DMS153 treated with DMSO at 0.1 percent for 48 hours (cell line): ENCODE results near the gene SAMD7.
A peak's percentile ranks its signal among the peaks of the same experiment; 100 is the strongest.

ENCODE experiments used
- DNase-seq: peaks from one replicate; lab custom pipeline; 2025; ENCODE audit not compliant: unreplicated experiment; lab: John Stamatoyannopoulos, UW

SAMD7 gene, protein sequence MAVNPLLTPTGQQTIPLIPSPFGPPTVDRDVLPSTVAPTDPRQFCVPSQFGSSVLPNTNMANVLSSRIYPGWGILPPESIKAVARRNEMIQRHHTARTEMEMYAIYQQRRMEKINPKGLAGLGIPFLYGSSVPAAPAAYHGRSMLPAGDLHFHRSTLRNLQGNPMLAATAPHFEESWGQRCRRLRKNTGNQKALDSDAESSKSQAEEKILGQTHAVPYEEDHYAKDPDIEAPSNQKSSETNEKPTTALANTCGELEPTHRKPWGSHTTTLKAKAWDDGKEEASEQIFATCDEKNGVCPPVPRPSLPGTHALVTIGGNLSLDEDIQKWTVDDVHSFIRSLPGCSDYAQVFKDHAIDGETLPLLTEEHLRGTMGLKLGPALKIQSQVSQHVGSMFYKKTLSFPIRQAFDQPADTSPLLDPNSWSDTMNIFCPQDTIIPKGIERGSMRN

DNA sequence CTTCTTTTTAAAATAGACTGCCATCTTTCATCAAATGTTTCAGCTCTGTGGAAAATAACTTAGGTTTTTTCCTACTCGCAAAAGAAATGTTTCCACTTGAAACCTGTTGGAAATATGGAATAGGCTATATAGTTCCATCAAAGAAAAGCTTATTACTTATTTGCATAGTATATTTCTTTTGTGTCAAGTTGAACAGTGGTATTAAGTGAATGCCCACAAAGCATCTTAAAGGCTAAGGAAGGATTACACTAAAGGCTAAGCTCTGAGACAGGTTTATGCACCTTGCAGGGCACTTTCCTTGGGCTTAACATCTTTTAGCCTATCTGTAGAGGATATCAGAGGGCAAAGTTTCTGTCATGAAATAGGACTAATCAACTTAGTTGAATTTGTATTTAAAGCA, at the start of gene SAMD7:
Gene SAMD7 (plus strand): TSS at position 301 of the 400 bp plus-strand sequence. CDS start 7,927 bp downstream, outside the sequence.
- no peak for DNase-seq

DNA sequence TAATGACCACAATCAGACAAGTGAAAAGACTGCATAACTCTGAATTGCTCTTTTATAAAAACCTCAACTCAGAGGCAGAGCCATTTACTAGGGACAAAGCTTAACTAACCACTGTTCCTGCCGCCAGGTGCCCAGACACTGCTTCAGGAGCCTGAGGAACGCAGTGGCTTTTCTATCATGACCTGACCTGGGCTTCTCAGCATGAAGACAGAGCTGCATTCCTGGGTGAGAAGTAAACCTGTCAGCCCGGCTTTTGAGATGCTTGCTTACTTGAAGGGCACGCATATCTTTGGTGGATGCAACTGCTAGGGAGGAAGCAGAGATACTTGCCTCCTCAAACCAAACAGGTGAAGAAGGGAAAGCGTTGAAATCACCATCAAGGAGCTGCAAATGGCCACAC, 49.5 kb upstream of the SAMD7 start:
- DNase-seq: no peak

DNA sequence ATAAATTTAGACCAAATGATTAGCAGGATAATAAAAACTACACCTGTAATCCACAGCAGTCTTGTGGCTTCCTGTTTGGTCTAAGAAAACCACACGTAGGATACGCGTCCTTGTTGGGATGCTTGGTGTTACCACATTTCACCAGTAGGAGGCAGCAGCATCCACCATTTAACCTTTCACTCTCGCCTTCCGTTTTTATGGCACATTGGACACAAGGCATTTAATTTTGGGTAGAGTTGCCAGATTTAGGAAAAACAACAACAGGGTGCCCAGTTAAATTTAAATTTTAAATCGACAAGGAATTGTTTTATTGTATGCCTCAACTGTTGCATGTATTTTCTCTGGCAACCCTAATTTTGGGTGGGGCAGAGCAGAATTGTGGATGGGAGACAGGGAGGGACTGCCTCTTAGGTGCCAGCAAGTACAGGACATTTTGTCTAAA, 47.9 kb upstream of the SAMD7 start:
- peak; percentile 57 for DNase-seq

DNA sequence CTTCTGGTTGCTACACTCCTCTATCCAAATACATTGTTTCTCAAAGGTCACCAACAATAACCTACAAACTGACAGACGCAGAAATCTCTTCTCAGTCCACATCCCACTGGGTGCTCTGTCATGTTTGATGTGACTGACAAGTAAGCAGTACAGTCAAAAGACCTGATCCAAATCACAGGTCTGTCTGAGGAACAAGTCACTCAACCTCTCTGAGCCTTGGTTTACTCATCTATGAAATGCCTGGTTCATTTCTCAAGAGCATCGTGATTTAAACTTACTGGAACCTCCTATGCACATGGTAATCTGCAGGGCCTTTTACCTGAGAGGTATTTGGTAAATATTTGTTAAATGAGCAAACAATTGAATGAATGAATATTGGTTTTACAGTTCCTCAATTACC, 47.1 kb upstream of the SAMD7 start:
- no peak for DNase-seq

DNA sequence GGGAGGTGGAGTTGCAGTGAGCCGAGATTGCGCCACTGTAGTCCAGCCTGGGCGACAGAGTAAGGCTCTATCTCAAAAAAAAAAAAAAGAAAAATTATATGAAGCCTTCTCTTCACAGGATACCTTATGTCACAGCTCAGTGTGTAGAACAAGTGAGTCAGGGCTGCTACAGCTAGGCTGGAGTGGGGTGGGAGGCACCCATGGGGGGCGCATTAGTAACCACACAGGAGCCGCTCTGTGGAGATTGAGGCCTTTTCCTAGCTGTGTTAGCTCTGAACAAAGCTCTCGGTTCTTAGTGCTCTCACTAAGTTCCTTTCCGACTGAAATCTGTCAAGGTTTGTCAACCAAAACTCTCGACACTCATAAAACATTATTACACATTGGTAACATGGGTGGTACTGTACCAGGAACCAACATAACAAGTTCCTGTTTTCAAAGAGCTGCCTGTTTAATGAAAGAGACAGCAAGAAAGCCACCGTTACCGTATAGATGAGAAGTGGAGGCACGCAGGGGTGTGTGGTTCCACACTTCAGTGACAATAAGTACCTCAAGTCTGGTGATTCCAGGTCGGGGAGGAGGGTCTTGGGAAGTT, 46.1 kb upstream of the SAMD7 start:
- DNase-seq: no peak

DNA sequence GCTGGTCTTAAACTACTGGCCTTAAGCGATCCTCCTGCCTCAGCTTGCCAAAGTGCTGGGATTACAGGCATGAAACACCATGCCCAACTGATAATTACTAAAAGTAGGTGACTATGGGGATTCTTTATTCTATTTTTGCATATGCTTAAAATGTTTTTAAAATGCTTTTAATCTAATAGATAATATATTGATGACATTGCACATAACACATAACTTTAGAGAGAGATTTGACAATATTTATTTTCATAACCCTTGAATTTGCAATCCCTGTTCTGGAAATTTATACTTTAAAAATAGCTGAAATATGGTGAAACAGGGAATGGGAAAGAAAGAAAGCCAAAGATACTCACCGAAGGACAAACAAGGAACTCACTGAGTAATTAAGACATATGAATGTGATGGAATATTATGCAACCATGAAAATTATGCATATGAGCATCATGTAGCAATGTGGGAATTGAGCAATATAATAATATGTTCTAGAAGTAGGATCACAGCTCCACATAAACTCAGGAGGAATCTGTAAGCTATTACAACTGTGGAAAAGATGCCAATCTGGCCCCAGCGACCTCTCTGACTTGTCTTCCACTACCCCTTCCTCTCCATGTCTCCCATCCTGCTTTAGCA, 43.7 kb upstream of the SAMD7 start:
- DNase-seq: no peak

DNA sequence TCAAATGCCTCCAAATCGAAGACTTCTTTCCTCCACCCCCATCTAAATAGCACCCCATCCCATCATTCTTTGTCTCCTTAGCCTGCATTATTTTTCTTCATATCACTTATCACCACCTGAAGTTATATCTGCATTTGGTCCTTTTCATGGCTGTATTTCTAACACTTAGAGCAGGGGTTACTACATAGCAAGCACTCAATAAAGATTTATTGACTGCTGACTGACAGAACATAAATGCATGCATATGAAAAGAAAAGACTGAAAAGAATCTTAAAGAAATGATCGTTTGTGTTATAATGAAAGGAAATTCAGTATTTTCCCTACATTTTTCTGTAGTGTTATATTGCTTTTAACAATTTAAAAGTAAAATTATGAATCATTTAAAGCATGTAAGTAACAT, 43.0 kb upstream of the SAMD7 start:
- no peak for DNase-seq

DNA sequence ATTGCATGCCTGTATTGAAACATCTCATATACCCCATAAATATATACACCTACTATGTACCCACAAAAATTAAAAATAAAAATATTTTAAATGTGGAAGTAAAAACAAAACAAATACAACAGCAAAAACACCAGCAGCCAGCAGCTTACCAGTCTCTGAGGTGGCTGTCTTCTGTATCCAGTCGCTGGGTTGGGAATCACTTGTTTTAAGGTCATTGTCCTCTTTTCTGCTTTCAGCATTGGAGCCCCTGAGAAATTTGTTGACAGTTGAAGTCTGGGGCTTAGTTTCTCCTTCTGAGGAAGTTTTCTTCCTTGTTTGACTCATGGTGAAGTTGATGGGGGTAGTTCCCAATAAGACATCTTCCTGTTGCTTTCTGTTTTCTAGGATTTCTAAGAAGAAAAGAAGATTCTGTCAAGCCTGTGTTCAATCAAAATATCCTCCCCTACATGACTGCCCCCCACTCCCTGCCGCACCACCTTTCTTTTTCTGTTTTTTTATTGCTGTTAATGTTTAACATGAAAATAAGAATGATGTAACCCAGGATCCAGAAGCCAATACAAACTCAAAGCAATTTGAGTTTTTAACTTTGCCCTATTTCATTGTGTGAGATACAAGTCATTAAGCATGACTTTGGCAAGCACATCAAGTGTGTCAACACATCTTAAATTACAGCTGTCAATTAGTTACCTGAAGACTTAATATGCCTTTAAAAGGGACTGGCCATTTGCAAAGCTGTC, 41.7 kb upstream of the SAMD7 start, which contains the start of gene LRRC31:
Gene LRRC31 (minus strand): TSS at position 452 of the 737 bp plus-strand sequence. CDS start 128 bp downstream, at position 324.
- no peak for DNase-seq

DNA sequence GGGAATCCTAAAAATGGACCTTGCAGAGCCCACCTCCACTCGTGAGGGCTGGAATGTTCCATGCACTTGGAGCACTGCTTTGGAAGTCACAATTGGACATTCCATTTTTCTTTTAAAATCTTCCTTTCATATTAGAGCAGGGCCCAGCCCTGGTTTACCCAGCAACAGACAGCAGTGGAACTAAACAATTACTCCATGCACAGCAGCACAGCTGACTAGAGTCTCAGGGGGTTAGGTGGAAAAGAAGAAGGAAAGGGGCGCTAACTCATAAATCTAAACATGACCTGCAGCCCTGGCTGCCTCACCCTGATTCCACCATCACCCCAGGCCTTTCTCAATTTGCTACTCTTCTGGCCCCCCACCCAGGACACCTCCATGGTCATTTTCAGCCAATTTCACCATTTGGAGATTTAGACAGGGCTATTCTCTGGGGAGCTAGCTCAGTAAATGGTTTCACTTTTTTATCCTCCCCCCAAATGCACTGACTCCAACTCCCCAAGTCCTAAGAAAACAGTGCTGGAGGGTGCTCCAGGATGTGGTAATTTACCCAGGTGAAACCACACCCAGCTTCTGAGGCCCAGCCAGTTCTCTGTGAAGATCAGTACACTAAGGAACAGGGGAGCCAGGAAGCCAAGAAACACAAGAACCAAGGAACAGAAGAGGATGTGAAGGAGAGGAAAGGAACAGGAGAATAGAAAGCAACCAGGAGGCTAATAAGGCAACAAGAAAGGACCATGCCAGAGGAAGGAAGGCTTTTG, 40.1 kb upstream of the SAMD7 start:
- DNase-seq: no peak

DNA sequence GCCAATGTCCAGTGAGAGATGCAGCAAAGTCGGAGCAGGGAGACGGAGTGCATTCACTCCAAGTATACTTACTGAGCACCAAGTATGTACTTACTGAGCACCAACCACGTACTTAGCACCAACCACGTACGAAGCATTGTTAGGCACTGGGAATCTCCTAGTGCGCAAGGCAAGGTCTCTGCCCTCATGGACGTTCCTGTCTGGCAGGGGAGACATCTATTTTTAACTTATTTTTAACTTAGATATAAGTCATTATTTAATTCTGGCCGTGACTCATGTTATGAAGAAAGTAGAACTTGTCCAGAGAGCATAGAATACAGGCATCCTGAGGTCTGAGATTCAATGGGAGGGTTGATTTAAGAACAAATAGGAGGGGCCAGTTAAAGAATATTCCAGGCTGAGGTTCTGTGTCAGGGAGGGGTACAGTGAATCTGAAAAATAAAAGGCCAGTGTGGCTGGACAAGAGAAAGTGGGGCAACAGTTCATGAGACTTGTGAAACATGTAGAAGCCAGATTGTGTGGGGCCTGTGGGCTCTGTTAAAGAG, 32.3 kb upstream of the SAMD7 start:
- no peak for DNase-seq

DNA sequence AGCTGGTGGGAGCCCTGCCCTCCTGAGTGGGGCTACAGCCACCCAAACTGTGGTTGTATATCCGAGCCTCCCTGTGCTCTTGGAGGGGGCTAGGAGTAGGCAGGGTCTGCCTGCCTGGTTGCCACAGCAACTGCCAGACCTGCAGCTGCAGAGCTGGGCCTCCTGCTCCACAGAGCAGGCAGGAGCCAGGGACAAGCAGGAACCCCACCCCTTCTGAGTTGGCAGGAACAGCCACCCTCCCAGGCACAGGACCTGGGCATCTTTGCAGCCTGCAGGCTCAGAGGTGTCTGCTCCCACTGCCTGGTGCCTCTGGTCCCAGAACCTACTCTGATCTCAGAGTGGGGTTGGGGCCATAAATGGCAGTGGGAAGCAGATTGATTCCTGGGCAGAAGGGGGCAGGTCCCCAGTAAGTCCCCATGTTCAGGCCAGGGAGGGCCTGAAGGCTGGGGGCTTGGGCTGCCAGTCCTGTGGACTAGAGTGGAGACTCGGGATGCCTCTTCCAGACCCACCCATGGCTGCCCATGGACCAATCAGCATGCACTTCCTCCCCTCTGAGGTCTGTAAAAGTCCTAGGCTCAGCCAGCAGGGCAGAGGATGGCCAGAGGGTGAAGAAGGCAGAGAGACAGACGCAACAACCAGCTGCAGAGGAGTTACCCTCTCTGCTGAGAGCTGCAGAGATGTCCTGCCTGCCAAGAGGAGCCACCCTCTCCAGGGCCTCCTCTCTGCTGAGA, 31.4 kb upstream of the SAMD7 start:
- DNase-seq: no peak

DNA sequence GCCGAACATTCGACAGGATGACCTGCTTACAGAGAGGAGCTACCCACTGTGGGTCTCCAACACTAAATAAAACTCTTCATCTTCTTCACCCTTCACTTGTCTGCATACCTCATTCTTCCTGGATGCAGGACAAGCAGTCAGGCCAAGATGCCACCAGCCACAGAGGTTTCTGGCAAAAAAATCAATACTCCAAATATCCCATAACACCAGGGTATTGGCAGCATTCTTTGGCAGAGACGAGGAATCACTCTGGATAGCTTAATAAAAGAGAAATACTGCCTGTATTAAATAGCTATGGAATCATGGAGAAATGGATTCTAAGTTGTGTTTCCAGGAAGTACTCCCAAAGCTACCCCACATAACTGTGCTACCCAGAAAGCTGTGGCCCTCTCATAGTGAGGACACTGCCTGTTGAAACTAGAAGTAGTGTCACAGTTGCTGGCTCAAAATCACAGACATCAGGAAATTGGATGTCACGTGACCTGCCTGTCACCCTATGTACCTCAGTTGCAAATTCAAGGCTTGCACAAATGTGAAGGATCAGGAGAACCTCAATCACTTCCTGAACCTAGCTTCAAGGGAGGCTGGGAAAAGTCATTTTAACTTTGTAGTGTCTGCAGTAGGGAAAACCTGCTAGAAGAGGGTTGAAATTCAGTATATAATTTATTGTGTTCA, 30.7 kb upstream of the SAMD7 start:
- no peak for DNase-seq

DNA sequence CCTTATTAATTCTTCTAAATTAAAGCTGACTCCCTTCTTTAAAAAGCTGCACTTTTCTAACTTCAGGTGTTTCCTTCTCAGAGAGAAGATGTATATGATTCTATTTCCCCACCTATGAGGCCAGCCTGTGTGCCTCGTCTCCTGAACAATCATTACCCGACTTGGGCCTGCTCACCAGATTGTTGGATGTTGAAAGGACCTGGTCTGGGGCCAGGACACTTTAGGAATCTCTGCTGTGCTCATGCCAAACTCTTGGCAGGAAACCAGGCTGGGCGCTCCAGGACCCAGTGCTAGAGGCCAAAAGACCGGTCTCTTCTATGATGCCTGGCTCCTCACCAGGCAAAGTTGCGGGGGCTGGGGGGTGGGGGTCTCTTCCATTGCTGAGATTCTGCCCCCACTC, 24.7 kb upstream of the SAMD7 start:
- DNase-seq: no peak

DNA sequence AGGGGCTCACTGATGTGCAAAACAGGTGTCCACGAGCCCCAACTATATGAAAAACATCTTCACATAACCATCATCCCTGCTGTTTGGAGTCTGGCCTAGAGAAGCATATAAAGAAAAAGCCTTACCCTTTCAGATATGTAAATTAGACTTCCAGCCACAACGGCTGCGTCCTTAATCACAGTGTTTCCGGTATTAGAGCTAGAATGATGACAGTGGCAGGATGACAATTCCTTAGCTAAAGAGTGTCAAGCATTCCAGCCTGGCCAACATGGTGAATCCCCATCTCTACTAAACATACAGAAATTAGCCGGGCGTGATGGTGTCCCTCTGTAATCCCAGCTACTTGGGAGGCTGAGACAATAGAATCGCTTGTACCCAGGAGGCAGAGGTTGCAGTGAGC, 19.5 kb upstream of the SAMD7 start:
- DNase-seq: no peak

DNA sequence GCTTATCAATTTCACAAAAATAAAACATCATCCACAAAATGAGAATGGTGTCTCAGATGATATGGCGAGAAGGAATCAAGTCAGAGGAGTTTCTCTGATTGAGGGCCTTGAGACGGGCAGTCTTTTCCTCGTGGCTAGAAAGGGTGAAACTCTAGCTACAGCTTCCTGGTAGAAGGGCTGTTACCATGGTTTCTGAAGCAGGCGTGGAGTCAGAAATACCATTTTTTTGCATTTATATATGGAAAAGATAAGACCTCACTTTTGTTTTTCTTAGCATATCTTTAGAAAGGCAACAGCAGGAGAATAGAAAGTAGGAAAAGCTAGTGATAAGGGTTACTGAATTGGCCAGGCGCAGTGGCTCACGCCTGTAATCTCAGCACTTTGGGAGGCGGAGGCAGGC, 17.3 kb upstream of the SAMD7 start:
- no peak for DNase-seq

DNA sequence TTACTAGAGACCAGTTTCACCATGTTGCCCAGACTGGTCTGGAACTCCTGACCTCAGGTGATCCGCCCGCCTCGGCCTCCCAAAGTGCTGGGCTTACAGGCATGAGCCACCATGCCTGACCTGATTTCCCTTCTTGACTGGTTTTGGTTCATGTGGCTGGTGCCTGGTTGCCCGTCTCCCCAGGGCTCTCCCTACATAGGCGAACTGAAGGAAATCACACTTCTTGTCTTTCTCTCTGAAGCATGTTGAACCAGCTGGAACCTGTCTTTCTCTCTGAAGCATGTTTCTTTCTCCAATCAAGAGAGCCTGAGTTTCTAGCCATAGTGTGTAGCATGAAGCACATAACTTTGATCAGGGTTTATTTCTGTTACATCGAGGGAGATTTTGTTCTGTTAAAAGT, 16.3 kb upstream of the SAMD7 start:
- no peak for DNase-seq

DNA sequence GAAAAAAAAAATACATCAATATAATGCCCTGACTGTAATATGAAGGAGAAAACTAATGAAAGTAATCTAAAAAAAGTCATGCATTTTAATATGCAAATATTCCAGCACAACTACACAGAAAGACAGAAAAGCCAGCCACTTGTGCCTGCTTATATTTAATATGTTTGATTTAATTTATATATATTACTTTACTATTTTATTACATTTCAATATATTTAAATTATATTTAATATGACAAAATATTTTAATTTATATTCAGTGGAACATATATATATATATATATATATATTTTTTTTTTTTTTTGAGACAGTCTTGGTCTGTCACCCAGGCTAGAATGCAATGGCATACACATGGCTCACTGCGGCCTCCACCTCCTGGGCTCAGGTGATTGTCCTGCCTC, 14.1 kb upstream of the SAMD7 start:
- no peak for DNase-seq

DNA sequence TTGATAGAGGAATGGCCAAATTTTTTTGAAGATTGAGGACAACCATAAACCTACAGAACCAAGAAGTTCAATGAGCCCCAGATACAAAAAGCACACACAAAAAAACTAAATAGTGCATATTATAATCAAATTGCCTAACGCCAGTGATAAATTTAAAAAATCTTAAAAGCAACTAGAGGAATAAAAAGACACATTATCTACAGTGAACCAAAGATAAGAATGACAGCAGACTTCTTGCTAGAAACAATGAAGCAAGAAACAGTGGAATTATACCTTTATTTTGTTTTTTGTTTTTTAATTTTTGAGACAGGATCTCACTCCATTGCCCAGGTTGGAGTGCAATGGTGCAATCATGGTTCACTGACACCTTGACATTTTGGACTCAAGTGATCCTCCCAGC, 9.9 kb upstream of the SAMD7 start:
- DNase-seq: no peak

DNA sequence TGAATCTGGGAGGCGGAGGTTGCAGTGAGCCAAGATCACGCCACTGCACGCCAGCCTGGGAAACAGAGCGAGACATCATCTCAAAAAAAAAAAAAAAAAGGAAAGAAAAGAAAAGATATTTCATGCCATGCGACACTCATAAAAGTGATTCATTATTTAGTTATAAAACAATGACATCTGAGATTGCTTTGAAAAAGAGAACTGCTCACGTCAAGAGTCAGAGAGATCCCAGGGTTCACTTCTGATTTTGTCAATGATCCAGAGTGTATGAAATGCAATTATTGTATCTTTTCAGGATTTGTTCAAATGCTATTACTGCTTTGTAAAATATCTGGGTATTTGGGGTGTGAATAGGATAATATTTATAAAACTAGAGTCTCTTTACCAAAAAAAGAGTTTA, 6.0 kb upstream of the SAMD7 start:
- no peak for DNase-seq
